Hematopoietic multipotent progenitor cell (in vitro differentiated cells): ENCODE results near the gene GJD2. TPM values are rescaled to one million over a fixed set of nuclear protein-coding genes. Genes with fewer than 3 reads are reported as not detected.

Experiments used
- DNase-seq, 3 donors: peaks; one replicate each; pipeline ENCODE4 v3.0.0-alpha.2; 2011 to 2015; ENCODE audit warnings: low read depth in 2 of 3, low spot score in 2 of 3
- total RNA-seq: library from RNA; depleted of rRNA; stranded (reverse); fragments of >200 nt; gene quantifications from one replicate; pipeline ENCODE4 v1.2.3, GENCODE V29; 2012

GJD2 gene
- total RNA-seq, result not detected

DNA sequence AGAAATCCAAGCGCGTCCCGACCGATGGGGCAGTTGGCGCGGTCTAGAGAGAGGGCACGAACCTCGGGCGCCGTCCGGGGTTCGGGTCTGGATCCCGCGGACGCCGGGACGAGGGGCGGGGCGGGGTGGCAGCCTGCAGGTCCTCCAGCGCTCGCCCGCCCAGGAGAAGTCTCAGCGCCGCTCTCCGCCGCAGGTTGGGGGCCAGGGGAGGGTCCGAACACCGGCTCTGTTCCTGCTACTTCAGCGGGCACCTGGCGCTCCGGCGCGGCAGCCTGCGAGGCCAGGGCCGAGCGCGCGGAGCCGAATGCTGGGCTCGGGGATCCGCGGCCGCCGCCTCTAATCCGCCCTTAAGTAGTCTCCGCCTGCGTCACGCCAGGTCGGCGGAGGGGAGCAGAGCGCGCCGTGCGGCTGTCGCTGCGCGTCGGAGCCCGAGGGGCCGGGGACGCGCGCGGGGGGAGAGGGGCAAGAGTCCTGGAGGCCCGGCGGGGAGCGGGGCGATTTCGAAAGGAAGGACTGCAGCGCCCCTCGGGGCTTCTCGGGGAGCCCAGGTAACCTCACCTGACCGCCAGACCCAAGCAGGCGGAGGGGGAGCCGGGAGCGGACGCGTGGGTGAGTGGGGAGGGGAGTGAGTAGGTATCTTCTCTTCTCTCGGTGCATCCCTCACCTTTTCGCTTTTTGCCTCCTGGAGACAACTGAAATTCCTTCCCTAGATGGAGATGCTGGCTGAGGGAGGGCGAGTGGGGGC, at the start of gene GJD2:
GJD2 (minus strand) TSS at position 325 of the 745 bp plus-strand sequence. CDS start 510 bp downstream, outside the sequence.
- DNase-seq, result peak in 2 of 3 donors; percentile 4 to 12

- no peak for DNase-seq
Measured at GRCh38 chr15:34804113-34804512, 49.3 kb upstream of the GJD2 start.

DNA sequence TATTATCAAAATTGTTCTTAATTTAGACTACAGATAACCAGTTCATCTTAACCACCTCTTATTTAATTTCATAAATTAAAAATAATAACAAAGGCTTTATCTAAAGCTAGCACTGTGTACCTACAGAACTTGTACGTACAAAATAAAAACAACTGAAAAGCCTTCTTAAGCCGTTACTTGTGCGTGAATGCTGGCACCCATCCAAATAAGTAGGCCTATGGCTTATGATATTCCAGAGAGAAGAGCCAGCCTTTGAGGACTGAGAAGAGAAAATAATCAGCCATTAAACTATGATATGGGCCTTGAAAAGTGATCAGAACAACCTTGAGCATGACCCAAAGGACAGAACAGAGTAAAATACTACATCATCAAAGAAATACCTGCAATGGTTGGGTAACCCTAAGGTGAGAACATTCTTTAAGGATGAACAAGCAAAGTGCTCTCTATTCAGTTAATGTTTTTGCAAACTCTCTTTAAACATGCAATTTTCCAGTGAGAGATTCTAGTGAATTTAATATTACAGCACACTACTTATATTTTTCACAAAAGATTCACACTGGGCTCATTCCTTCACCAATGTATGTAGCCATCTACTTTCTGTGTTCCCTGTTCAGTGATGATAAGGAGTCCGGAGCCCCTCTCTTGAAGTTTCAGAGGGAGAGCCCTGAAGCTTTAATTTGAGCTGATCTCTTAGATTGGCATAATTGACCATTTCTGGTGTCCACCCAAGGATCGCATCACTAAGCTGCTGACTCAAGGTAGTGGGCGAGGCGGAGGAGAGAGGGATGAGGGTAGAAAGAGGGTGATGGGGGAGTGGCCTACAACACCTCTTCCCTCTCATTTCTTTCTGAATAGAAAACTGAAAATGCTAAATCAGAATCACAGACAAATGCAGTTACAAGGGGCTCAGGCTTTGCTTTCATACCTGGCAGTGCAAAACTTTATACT, 48.3 kb upstream of the GJD2 start:
- no peak for DNase-seq

DNA sequence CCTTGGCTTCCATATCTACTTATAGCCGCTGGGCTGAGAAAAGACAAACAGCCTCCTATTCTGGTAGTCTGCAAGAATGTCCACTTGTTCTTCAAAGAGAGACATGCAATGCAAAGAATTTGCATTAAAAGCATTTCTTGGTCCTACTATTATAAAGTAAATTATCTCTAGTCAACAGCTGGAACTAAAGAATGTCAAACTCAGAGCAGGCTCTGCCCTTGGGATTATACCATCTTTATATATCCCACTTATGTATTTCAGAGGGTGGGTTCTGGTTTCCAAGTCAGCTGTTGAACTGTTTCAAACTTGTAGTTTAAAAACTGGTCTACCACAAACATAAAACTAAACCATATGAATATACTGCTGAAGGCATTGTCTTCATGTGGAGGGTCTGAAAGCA, 47.6 kb upstream of the GJD2 start:
- no peak for DNase-seq

GRCh38 chr15:34799149-34800101, 44.6 kb upstream of the GJD2 start:
- DNase-seq, result no peak

DNA sequence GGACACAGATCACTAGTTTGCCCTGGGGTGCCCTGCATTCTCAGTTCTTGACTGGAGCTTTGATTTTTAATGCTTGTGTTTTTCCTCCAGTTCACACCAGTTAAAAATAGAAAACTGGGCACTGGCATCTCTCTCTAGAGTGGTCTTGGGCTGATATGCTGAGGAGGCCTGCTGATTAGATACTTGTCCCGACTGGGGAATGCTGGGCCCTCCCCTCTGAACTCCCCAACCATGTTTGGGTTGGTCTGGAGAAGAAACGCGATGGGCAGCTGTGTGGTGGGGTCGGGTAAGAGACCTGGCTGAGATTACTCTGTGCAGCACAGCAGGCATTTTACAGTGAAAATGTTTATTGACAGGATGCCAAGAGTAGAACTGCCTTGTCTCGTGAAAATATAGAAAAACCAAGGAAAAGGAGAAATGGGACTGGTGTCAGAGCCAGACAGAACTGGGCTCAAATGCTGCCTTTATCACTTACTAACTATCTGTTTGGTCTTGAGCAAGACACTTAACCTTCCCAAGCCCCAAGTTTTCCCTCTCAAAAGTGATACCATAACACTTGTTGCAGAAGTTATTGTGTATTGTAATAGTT, 42.1 kb upstream of the GJD2 start:
- no peak for DNase-seq

- peak in 2 of 3 donors; percentile 8 to 13 for DNase-seq
Measured at GRCh38 chr15:34795267-34796081, 40.7 kb upstream of the GJD2 start, which contains the start of gene ACTC1. Gene ACTC1 (minus strand): TSS chr15:34795549. CDS start chr15:34794808, 741 bp downstream.

DNA sequence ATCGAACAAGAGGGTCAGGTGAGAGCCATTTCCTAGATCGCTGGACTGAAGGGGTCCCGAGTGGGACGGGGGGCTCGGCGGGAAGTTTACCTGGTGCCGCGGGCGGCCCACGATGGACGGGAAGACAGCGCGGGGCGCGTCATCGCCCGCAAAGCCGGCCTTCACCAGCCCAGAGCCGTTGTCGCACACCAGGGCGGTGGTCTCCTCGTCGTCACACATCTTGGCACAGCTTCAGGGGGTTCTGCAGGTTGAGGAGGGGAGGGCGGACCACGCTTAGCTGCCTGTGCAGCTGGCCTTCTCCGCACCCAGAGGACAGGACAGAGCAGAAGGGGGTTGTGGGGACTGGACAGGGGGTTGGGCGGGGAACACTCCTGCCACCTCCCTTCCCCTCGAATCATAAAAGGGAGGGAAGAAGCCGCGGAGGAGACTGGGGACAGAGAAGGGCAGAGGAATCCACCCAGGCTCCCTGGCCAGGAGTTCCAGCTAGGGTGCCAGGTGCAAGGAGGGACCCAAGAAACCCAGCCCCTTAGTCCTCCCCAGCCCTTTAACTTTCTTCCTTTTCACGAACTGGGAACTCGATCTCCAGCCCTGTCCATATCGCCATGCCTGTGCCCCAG, 39.9 kb upstream of the GJD2 start:
- DNase-seq, result no peak

GRCh38 chr15:34793901-34794300, 39.1 kb upstream of the GJD2 start:
- no peak for DNase-seq

DNA sequence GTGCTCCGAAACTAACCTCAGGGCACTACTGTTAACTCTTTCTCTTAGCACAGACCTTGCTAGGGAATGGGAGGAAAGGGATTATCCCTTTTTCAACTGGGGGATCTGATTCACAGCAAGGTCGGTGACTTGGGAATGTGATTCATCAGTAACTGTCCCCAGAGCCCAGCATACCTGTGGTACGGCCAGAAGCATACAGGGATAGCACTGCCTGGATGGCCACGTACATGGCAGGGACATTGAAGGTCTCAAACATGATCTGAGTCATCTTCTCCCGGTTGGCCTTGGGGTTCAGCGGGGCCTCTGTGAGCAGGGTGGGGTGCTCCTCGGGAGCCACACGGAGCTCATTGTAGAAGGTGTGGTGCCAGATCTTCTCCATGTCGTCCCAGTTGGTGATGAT, 38.3 kb upstream of the GJD2 start:
- no peak for DNase-seq

DNA sequence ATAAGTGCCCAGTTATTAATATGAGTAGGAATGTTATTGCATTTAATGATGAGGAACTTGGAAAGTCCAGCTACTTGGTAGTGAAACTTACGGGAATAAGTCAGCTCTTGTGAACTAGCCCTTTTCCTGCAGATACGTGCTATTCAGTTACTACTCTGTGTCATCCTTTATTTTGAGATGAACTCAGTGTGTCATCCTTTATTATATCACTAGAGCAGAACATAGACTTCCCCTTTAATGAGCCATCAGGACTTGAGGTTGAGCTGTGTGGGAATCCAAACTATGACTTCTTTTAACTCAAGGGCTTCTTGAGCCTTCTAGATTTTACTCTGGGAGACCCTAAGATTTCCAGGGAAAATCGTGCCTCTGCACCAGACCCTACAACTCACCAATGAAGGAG, 36.9 kb upstream of the GJD2 start:
- DNase-seq, result no peak

DNA sequence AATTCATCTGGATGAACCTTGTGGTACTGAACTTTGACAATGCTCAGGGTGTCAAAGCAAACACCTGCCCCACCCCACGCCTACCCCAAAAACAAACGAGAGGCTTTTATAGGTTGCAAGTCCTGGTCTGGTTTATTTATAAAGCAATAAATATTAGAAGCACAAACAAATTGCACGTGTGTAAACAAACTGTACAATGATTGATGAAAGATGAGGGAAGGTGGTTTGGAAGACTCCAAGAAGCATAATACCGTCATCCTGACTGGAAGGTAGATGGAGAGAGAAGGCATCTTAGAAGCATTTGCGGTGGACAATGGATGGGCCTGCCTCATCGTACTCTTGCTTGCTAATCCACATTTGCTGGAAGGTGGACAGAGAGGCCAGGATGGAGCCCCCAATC, 35.3 kb upstream of the GJD2 start:
- DNase-seq, result no peak

DNA sequence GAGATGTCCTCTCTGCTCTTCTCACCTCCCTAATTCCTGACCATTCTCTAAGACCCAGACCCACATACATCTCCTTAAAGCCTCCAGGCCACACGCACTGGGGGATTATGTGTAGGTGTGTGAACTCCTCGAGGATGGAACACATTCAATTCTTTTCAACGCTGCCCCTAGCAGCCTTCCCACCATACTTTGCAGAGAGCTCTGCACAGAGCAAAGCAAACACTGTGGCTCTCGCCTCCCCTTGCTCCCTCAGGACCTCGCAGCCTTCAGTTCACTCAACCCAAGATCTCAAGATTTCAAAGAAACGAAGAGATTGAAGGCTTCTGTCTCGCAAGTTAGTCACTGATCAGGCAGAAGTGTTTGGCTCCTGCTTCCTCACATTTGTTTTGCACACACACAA, 34.5 kb upstream of the GJD2 start:
- DNase-seq, result no peak

- DNase-seq, result no peak
Measured at GRCh38 chr15:34786206-34786605, 31.4 kb upstream of the GJD2 start.

DNA sequence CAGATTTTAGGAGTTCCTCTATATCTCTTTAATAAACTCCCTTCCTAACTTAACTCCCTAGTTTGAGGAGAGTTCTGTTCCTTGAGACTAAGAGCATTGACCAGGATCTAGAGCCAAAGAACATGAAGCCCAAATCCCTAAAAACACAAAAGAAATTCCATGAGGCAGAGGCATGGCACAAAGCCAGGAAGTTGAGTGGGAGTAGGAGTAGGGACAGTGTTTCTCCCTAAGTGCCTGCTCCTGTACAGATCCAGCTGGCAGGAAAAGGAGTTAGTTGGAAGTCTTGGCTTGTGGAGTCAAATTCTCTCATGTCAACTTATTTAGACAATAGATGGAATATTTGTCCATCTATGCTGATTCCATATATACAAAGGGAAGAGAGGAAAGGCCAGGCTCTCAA, 29.2 kb upstream of the GJD2 start:
- no peak for DNase-seq

DNA sequence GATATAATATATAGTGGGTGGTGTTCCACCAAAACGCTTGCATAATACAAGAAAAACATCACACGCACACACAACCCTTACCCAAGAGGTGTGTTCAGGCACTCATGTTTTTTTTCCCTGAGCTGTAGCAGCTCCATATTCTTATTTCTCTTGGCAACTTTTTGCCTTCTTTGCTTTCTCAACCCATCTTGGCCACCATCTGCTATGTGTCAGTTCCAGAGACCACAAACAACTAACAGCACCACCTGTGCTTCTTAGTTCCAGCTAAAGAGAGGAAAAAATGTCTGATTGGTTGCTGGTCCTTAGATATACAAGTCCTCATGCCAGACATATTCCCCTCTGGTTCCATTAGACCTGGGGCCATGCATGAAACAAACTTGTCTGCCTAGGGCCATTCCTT, 28.6 kb upstream of the GJD2 start:
- DNase-seq, result no peak

DNA sequence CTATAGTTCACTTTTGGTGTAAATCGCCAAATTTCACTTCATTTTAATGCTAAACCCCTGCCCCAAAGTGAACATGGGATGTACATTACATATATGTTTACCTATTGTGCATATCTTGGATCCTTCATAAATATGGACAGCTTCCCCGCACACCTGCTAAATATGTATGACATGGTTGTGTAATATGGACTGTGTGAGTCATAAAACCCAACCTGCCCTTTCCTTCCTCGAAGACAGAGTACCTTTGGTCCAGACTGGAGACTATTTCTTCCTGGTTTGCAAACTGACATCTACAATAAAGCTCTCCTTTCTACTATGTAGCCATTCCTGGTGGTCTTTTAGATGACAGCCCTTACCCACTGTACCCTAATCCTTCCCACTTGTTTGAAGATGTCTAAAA, 28.1 kb upstream of the GJD2 start:
- DNase-seq, result no peak

DNA sequence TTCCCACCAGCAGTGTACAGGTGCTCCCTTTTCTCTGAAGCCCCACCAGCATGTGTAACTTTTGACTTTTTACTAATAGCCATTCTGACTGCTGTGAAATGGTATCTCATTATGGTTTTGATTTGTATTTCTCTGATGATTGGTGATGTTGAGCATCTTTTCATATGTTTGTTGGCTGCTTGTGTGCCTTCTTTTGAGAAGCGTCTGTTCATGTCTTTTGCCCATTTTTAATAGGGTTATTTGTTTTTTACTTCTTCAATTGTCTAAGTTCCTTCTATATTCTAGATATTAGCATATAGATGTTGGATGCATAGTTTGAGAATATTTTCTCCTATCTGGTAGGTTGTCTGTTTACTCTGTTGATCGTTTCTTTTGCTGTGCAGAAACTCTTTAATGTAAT, 25.9 kb upstream of the GJD2 start:
- no peak for DNase-seq

GRCh38 chr15:34776606-34777105, 21.9 kb upstream of the GJD2 start:
- no peak for DNase-seq
